ENCODE measurements around the gene DHX16.

DHX16 gene

GRCh38 chr6:30714263-30714662, 41.5 kb upstream of the DHX16 start:
- Histone ChIP-seq H3K9me3 (ENCODE audit: control insufficient read depth, insufficient read depth, low read length) (no peaks in the 10 kb centered on the region), H3K36me3 (ENCODE audit: control insufficient read depth, insufficient read depth, low read length) (peaks cover 59% of the 10 kb centered on the region), H3K9ac (ENCODE audit: low read depth, low read length) (no peak overlapping the region), H3K4me3 (ENCODE audit: low read depth, low read length) (no peak overlapping the region), H3K27me3 (ENCODE audit: control insufficient read depth, insufficient read depth, low read length) (no peaks in the 10 kb centered on the region), H3K27ac (ENCODE audit: low read depth, low read length) (no peak overlapping the region), H3K4me1 (ENCODE audit: control insufficient read depth, insufficient read depth, low read length) (peaks cover 13% of the 10 kb centered on the region)

GRCh38 chr6:30712441-30712945, 39.7 kb upstream of the DHX16 start:
- H3K4me3 ChIP-seq (ENCODE audit: low read depth, low read length), result no peak overlapping the region
- no peak overlapping the region for H3K27ac ChIP-seq (ENCODE audit: low read depth, low read length)
- no peaks in the 10 kb centered on the region for H3K9me3 ChIP-seq (ENCODE audit: control insufficient read depth, insufficient read depth, low read length)
- no peaks in the 10 kb centered on the region for H3K27me3 ChIP-seq (ENCODE audit: control insufficient read depth, insufficient read depth, low read length)
- H3K9ac ChIP-seq (ENCODE audit: low read depth, low read length), result no peak overlapping the region
- H3K36me3 ChIP-seq (ENCODE audit: control insufficient read depth, insufficient read depth, low read length), result peaks cover 71% of the 10 kb centered on the region
- peaks cover 5% of the 10 kb centered on the region; the same call in 1 of the 2 replicates for H3K4me1 ChIP-seq (ENCODE audit: control insufficient read depth, insufficient read depth, low read length)

DNA sequence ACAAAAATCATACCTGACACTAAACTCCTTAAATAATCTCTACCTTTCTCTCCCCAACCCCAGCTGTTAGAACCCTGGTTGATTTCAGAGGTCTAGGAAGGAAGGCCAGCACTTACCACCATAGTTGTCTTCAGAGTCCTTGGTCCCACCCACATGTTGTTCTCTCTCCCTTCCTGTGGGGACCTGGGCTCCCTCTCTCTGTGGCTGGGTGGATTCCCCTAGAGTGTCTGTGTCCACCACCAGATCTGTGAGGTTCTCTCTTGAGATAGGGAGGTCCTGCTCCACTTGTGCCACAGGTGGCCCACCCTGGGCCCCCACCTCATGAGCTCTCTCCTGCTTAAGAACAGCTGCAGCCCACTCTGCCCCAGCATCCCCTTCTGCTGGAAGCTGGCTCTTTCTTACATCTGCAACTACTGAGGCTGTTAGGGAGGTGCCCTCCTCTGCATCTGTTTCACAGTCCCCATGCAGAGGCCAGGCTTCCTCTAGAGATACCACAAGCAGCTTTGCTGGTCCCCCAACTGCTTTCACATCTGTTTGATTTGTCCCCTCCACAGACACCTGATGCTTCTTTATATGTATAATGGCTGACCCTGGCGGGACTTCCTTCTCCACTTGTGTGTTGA, 39.1 kb upstream of the DHX16 start:
- Histone ChIP-seq H3K4me1 (ENCODE audit: control insufficient read depth, insufficient read depth, low read length) (peaks cover 5% of the 10 kb centered on the region; the same call in 1 of the 2 replicates), H3K36me3 (ENCODE audit: control insufficient read depth, insufficient read depth, low read length) (peaks cover 77% of the 10 kb centered on the region), H3K9me3 (ENCODE audit: control insufficient read depth, insufficient read depth, low read length) (no peaks in the 10 kb centered on the region), H3K27me3 (ENCODE audit: control insufficient read depth, insufficient read depth, low read length) (no peaks in the 10 kb centered on the region), H3K27ac (ENCODE audit: low read depth, low read length) (no peak overlapping the region), H3K9ac (ENCODE audit: low read depth, low read length) (no peak overlapping the region), H3K4me3 (ENCODE audit: low read depth, low read length) (no peak overlapping the region)

DNA sequence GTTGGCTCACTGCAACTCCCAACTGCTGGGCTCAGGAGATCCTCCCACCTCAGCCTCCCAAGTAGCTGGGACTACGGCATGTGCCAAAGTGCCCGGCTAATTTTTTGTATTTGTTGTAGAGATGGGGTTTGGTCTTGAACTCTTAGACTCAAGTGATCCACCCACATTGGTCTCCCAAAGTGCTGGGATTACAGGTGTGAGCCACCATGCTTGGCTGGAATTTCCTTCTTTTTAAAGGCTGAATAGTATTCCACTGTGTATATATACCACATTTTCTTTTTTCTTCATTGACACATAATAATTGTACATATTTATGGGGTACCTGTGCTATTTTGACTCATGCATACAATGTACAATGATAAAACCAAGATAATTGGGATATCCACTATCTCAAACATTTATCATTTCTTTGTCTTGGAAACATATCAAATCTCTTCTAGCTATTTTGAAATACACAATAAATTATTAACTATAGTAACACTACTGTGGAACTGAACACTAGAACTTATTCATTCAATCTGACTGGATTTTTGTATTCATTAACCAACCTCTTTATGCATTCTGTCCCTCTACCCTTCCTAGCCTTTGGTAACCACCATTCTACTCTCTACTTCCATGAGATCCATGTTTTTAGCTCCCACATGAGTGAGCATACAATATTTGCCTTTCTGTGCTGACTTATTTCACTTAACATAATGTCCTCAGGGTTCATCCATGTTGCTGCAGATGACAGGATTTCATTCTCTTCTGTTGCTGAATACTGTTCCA, 36.5 kb upstream of the DHX16 start:
- H3K9me3 ChIP-seq (ENCODE audit: control insufficient read depth, insufficient read depth, low read length), result no peaks in the 10 kb centered on the region
- H3K27ac ChIP-seq (ENCODE audit: low read depth, low read length), result no peak overlapping the region
- no peaks in the 10 kb centered on the region for H3K4me1 ChIP-seq (ENCODE audit: control insufficient read depth, insufficient read depth, low read length)
- peaks cover 84% of the 10 kb centered on the region for H3K36me3 ChIP-seq (ENCODE audit: control insufficient read depth, insufficient read depth, low read length)
- H3K27me3 ChIP-seq (ENCODE audit: control insufficient read depth, insufficient read depth, low read length), result no peaks in the 10 kb centered on the region
- no peak overlapping the region for H3K9ac ChIP-seq (ENCODE audit: low read depth, low read length)
- H3K4me3 ChIP-seq (ENCODE audit: low read depth, low read length), result no peak overlapping the region

- no peak overlapping the region for H3K4me3 ChIP-seq (ENCODE audit: low read depth, low read length)
- H3K36me3 ChIP-seq (ENCODE audit: control insufficient read depth, insufficient read depth, low read length), result peaks cover 84% of the 10 kb centered on the region
- no peaks in the 10 kb centered on the region for H3K4me1 ChIP-seq (ENCODE audit: control insufficient read depth, insufficient read depth, low read length)
- no peak overlapping the region for H3K27ac ChIP-seq (ENCODE audit: low read depth, low read length)
- no peaks in the 10 kb centered on the region for H3K9me3 ChIP-seq (ENCODE audit: control insufficient read depth, insufficient read depth, low read length)
- H3K27me3 ChIP-seq (ENCODE audit: control insufficient read depth, insufficient read depth, low read length), result no peaks in the 10 kb centered on the region
- H3K9ac ChIP-seq (ENCODE audit: low read depth, low read length), result no peak overlapping the region
These were observed 34.6 kb upstream of the DHX16 start for GRCh38 chr6:30707281-30707850.

DNA sequence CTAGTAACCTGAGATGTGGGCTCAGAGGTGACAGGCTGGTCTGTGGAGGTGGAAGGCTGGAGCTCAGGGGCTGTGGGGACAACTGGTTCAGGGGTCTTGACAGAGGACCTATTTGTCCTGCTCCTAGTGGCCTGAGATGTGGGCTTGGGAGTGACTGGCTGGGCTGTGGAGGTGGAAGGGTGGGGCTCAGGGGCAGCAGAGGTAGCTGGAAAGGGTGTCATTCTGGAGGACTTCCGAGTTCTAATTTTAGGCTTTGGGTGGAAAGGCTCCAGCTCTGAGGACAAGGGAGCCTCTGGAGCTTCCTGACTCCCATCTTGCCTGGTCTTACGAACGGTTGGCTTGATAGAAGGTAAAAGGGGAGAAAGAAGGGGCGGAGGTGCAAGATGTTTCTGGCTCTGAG, 32.8 kb upstream of the DHX16 start:
- Histone ChIP-seq H3K9me3 (ENCODE audit: control insufficient read depth, insufficient read depth, low read length) (no peaks in the 10 kb centered on the region), H3K36me3 (ENCODE audit: control insufficient read depth, insufficient read depth, low read length) (peaks cover 79% of the 10 kb centered on the region), H3K27ac (ENCODE audit: low read depth, low read length) (no peak overlapping the region), H3K4me3 (ENCODE audit: low read depth, low read length) (no peak overlapping the region), H3K27me3 (ENCODE audit: control insufficient read depth, insufficient read depth, low read length) (no peaks in the 10 kb centered on the region), H3K4me1 (ENCODE audit: control insufficient read depth, insufficient read depth, low read length) (no peaks in the 10 kb centered on the region), H3K9ac (ENCODE audit: low read depth, low read length) (no peak overlapping the region)

DNA sequence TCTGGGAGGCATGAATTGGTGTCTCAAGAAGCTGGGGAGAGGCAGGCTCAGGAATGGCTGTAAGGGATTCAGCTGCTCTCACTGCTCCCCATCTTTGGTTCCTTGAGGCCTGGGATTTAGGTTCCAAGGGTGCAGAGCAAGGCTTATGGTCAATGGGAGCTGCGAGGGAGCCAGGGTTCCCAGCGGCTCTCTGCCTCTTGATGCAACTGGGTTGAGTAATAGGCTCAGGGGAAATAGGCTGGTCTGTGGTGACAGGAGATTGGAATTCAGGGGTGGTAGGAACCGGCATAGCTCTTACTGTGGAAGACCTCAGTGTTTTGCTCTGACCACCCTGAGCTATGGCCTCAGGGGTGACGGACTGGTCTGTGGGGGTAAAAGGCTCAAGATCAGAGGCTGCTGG, 31.0 kb upstream of the DHX16 start:
- H3K4me1 ChIP-seq (ENCODE audit: control insufficient read depth, insufficient read depth, low read length), result no peaks in the 10 kb centered on the region
- no peak overlapping the region for H3K4me3 ChIP-seq (ENCODE audit: low read depth, low read length)
- peaks cover 75% of the 10 kb centered on the region for H3K36me3 ChIP-seq (ENCODE audit: control insufficient read depth, insufficient read depth, low read length)
- no peak overlapping the region for H3K27ac ChIP-seq (ENCODE audit: low read depth, low read length)
- no peaks in the 10 kb centered on the region for H3K27me3 ChIP-seq (ENCODE audit: control insufficient read depth, insufficient read depth, low read length)
- no peak overlapping the region for H3K9ac ChIP-seq (ENCODE audit: low read depth, low read length)
- no peaks in the 10 kb centered on the region for H3K9me3 ChIP-seq (ENCODE audit: control insufficient read depth, insufficient read depth, low read length)

GRCh38 chr6:30703011-30703410, 30.2 kb upstream of the DHX16 start:
- Histone ChIP-seq H3K27ac (ENCODE audit: low read depth, low read length) (no peak overlapping the region), H3K36me3 (ENCODE audit: control insufficient read depth, insufficient read depth, low read length) (peaks cover 71% of the 10 kb centered on the region), H3K9ac (ENCODE audit: low read depth, low read length) (no peak overlapping the region), H3K4me1 (ENCODE audit: control insufficient read depth, insufficient read depth, low read length) (no peaks in the 10 kb centered on the region), H3K4me3 (ENCODE audit: low read depth, low read length) (no peak overlapping the region), H3K9me3 (ENCODE audit: control insufficient read depth, insufficient read depth, low read length) (no peaks in the 10 kb centered on the region), H3K27me3 (ENCODE audit: control insufficient read depth, insufficient read depth, low read length) (no peaks in the 10 kb centered on the region)

GRCh38 chr6:30700340-30700739, 27.5 kb upstream of the DHX16 start:
- H3K4me3 ChIP-seq (ENCODE audit: low read depth, low read length), result no peak overlapping the region
- no peaks in the 10 kb centered on the region for H3K27me3 ChIP-seq (ENCODE audit: control insufficient read depth, insufficient read depth, low read length)
- H3K36me3 ChIP-seq (ENCODE audit: control insufficient read depth, insufficient read depth, low read length), result peaks cover 51% of the 10 kb centered on the region
- H3K9ac ChIP-seq (ENCODE audit: low read depth, low read length), result no peak overlapping the region
- H3K4me1 ChIP-seq (ENCODE audit: control insufficient read depth, insufficient read depth, low read length), result no peaks in the 10 kb centered on the region
- H3K9me3 ChIP-seq (ENCODE audit: control insufficient read depth, insufficient read depth, low read length), result no peaks in the 10 kb centered on the region
- no peak overlapping the region for H3K27ac ChIP-seq (ENCODE audit: low read depth, low read length)

- H3K9ac ChIP-seq (ENCODE audit: low read depth, low read length), result no peak overlapping the region
- no peak overlapping the region for H3K4me3 ChIP-seq (ENCODE audit: low read depth, low read length)
- H3K27me3 ChIP-seq (ENCODE audit: control insufficient read depth, insufficient read depth, low read length), result no peaks in the 10 kb centered on the region
- H3K9me3 ChIP-seq (ENCODE audit: control insufficient read depth, insufficient read depth, low read length), result no peaks in the 10 kb centered on the region
- H3K4me1 ChIP-seq (ENCODE audit: control insufficient read depth, insufficient read depth, low read length), result peaks cover 2% of the 10 kb centered on the region
- no peak overlapping the region for H3K27ac ChIP-seq (ENCODE audit: low read depth, low read length)
- peaks cover 14% of the 10 kb centered on the region for H3K36me3 ChIP-seq (ENCODE audit: control insufficient read depth, insufficient read depth, low read length)
These were observed 23.6 kb upstream of the DHX16 start for GRCh38 chr6:30696432-30696831.
